Mesodermal cell (in vitro differentiated cells): ENCODE measurements around the gene SASH1.
A peak's percentile ranks its signal among the peaks of the same experiment; 100 is the strongest.

Source experiments
- H3K27ac ChIP-seq: 2 replicates; pipeline ENCODE4 v1.7.0; 2013; ENCODE audit warnings: mild to moderate bottlenecking, low read depth, low read length, moderate library complexity; ENCODE audit not compliant: severe bottlenecking
- H3K36me3 ChIP-seq: 2 replicates; pipeline ENCODE4 v1.7.1; 2013; ENCODE audit warnings: mild to moderate bottlenecking, low read length, moderate library complexity; ENCODE audit not compliant: control insufficient read depth, insufficient read depth
- H3K4me1 ChIP-seq: one replicate; pipeline ENCODE4 v1.7.1; 2013; ENCODE audit warnings: mild to moderate bottlenecking, low read length; ENCODE audit not compliant: insufficient read depth, control insufficient read depth, poor library complexity, severe bottlenecking
- H3K4me3 ChIP-seq: 2 replicates; pipeline ENCODE4 v1.7.0; 2013; ENCODE audit warnings: low read length, control low read depth, mild to moderate bottlenecking; ENCODE audit not compliant: insufficient read depth, poor library complexity, severe bottlenecking; ENCODE audit errors: extremely low read depth
- H3K9me3 ChIP-seq: 2 replicates; pipeline ENCODE4 v1.7.1; 2013; ENCODE audit warnings: mild to moderate bottlenecking, low read length, moderate library complexity; ENCODE audit not compliant: control insufficient read depth
- WGBS, 2 experiments: methylation state at CpG; one replicate each; pipeline ENCODE4 v1.1.5; 2013; ENCODE audit warnings: missing lambda C conversion rate in 2 of 2; ENCODE audit not compliant: insufficient coverage in 2 of 2; 5-methylcytosine and 5-hydroxymethylcytosine counted together

The SASH1 gene

GRCh38 chr6:148467926-148468325 lies 125.3 kb downstream of the SASH1 start:
- no peak overlapping the region for H3K27ac ChIP-seq
- WGBS, 2 experiments: 89% methylated on average over 3 of the region's 4 CpGs; no CpG with 5 or more reads in 1 of the 2 experiments
- no peaks in the 10 kb centered on the region for H3K9me3 ChIP-seq
- no peak overlapping the region for H3K4me3 ChIP-seq
- H3K36me3 ChIP-seq: peaks cover 32% of the 10 kb centered on the region
- H3K4me1 ChIP-seq: peaks cover 32% of the 10 kb centered on the region

- H3K36me3 ChIP-seq: peaks cover 54% of the 10 kb centered on the region
- peak overlapping the region; percentile 55 for H3K27ac ChIP-seq
- 81 to 82% methylated on average over 6 to 7 of the region's 8 CpGs for WGBS, 2 experiments
- H3K4me3 ChIP-seq: no peak overlapping the region
- H3K9me3 ChIP-seq: no peaks in the 10 kb centered on the region
- peaks cover 23% of the 10 kb centered on the region for H3K4me1 ChIP-seq
Observed at GRCh38 chr6:148470156-148470555, 127.5 kb downstream of the SASH1 start.

GRCh38 chr6:148470606-148471465 lies 128.2 kb downstream of the SASH1 start:
- H3K27ac ChIP-seq: peak overlapping the region; percentile 55

GRCh38 chr6:148471624-148472159 lies 129.1 kb downstream of the SASH1 start:
- Histone ChIP-seq H3K4me1 (peaks cover 23% of the 10 kb centered on the region), H3K9me3 (no peaks in the 10 kb centered on the region), H3K4me3 (no peak overlapping the region), H3K27ac (peak overlapping the region; percentile 57), H3K36me3 (peaks cover 62% of the 10 kb centered on the region)
- 68 to 88% methylated on average over 6 to 7 of the region's 9 CpGs for WGBS, 2 experiments

More at GRCh38 chr6:148470606-148471465, 128.2 kb downstream of the SASH1 start:
- WGBS, 2 experiments: 78 to 83% methylated on average over 6 to 10 of the region's 10 CpGs
- no peaks in the 10 kb centered on the region for H3K9me3 ChIP-seq
- peaks cover 60% of the 10 kb centered on the region for H3K36me3 ChIP-seq
- no peak overlapping the region for H3K4me3 ChIP-seq
- H3K4me1 ChIP-seq: peaks cover 23% of the 10 kb centered on the region

- WGBS, 2 experiments: 94 to 97% methylated on average over 6 to 7 of the region's 12 CpGs
- Histone ChIP-seq H3K9me3 (no peaks in the 10 kb centered on the region), H3K4me1 (peaks cover 23% of the 10 kb centered on the region), H3K4me3 (no peak overlapping the region), H3K36me3 (peaks cover 66% of the 10 kb centered on the region), H3K27ac (peak overlapping the region; percentile 57)
Observed at GRCh38 chr6:148472171-148473105, 129.8 kb downstream of the SASH1 start.

GRCh38 chr6:148479497-148479896 lies 136.9 kb downstream of the SASH1 start:
- Histone ChIP-seq H3K27ac (no peak overlapping the region), H3K9me3 (no peaks in the 10 kb centered on the region), H3K4me3 (no peak overlapping the region), H3K4me1 (no peaks in the 10 kb centered on the region), H3K36me3 (peaks cover 56% of the 10 kb centered on the region)
- WGBS, 2 experiments: 100% methylated on average over 2 of the region's 5 CpGs; no CpG with 5 or more reads in 1 of the 2 experiments

- 93 to 94% methylated on average over 9 of the region's 10 CpGs for WGBS, 2 experiments
- Histone ChIP-seq H3K27ac (no peak overlapping the region), H3K36me3 (peaks cover 35% of the 10 kb centered on the region), H3K4me3 (no peak overlapping the region), H3K4me1 (no peaks in the 10 kb centered on the region), H3K9me3 (no peaks in the 10 kb centered on the region)
Observed at GRCh38 chr6:148487461-148487860, 144.8 kb downstream of the SASH1 start.

- peaks cover 26% of the 10 kb centered on the region for H3K36me3 ChIP-seq
- H3K27ac ChIP-seq: no peak overlapping the region
- no peaks in the 10 kb centered on the region for H3K9me3 ChIP-seq
- H3K4me1 ChIP-seq: no peaks in the 10 kb centered on the region
- 92 to 100% methylated on average over 2 to 6 of the region's 6 CpGs for WGBS, 2 experiments
- no peak overlapping the region for H3K4me3 ChIP-seq
Observed at GRCh38 chr6:148491638-148492251, 149.1 kb downstream of the SASH1 start.

GRCh38 chr6:148492654-148493290 lies 150.1 kb downstream of the SASH1 start:
- Histone ChIP-seq H3K36me3 (peaks cover 19% of the 10 kb centered on the region), H3K4me1 (no peaks in the 10 kb centered on the region), H3K9me3 (no peaks in the 10 kb centered on the region), H3K27ac (no peak overlapping the region), H3K4me3 (no peak overlapping the region)
- 100% methylated on average over 3 of the region's 5 CpGs for WGBS, 2 experiments

GRCh38 chr6:148493424-148493823 lies 150.8 kb downstream of the SASH1 start:
- no peaks in the 10 kb centered on the region for H3K4me1 ChIP-seq
- H3K36me3 ChIP-seq: peaks cover 12% of the 10 kb centered on the region
- 88 to 96% methylated on average over 2 to 3 of the region's 6 CpGs for WGBS, 2 experiments
- no peak overlapping the region for H3K4me3 ChIP-seq
- H3K9me3 ChIP-seq: no peaks in the 10 kb centered on the region
- H3K27ac ChIP-seq: no peak overlapping the region
